Prostate gland (tissue), 2 donors: ENCODE results near the gene CCDC80.

Source experiments
- POLR2A ChIP-seq: fragments of 450-650 bp; IDR thresholded peaks from one replicate; pipeline ENCODE4 v1.6.1; 2016; ENCODE audit warnings: antibody characterized with exemption, mild to moderate bottlenecking
- TF ChIP-seq, protein P1 (sequence below), 4 experiments: fragments of 200-600 bp in 2 of 4; fragments of 450-650 bp in 2 of 4; sonication (generic) in 2 of 4; IDR thresholded peaks; 1 replicate in 3 of 4; 2 replicates in 1 of 4; pipeline ENCODE4 v1.5.1; 2016 to 2019; ENCODE audit warnings: antibody characterized with exemption in 4 of 4, mild to moderate bottlenecking in 2 of 4, moderate library complexity in 2 of 4

DNA sequence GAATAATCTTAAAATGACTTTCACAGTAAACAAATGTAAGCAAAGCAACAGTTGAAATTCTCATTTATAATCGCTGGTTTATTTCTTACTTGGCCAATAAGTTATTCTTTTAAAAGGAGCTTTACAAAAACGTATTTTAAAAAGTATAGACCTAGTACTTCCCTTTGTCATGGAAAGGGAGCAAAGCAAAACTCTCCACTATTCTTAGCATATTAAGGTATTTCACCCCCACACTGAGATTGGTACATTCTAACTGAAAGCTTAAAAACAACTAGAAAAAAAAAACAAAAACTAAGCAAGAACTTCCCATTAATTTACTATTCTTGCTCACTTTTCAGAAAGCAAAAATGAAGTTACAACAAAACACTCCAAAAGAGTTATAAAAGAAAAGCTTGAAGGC lies 80.6 kb downstream of the CCDC80 start:
- TF ChIP-seq, protein P1, sequence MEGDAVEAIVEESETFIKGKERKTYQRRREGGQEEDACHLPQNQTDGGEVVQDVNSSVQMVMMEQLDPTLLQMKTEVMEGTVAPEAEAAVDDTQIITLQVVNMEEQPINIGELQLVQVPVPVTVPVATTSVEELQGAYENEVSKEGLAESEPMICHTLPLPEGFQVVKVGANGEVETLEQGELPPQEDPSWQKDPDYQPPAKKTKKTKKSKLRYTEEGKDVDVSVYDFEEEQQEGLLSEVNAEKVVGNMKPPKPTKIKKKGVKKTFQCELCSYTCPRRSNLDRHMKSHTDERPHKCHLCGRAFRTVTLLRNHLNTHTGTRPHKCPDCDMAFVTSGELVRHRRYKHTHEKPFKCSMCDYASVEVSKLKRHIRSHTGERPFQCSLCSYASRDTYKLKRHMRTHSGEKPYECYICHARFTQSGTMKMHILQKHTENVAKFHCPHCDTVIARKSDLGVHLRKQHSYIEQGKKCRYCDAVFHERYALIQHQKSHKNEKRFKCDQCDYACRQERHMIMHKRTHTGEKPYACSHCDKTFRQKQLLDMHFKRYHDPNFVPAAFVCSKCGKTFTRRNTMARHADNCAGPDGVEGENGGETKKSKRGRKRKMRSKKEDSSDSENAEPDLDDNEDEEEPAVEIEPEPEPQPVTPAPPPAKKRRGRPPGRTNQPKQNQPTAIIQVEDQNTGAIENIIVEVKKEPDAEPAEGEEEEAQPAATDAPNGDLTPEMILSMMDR (IDR thresholded peaks at IDR 0.05) = no peak
- TF ChIP-seq POLR2A = no peak
